ENCODE measurements around the gene ING2.
"Not testable (repeated sequence)": the region's sequence is repeated elsewhere in the genome, so short reads cannot be mapped to it uniquely, and the experiment has no call there.

ING2 gene

GRCh38 chr4:183550345-183551093, 45.7 kb downstream of the ING2 start:
- DNase-seq (ENCODE audit: low read depth in 2 of 2), result no peak

- DNase-seq (ENCODE audit: low read depth in 2 of 2), result no peak
Observed at GRCh38 chr4:183552274-183553146, 47.7 kb downstream of the ING2 start.

- not testable (repeated sequence) for DNase-seq (ENCODE audit: low read depth in 2 of 2)
Observed at GRCh38 chr4:183553147-183553478, 48.3 kb downstream of the ING2 start.

GRCh38 chr4:183553601-183554345, 48.9 kb downstream of the ING2 start:
- DNase-seq (ENCODE audit: low read depth in 2 of 2), result no peak

- DNase-seq (ENCODE audit: low read depth in 2 of 2), result no peak
Observed at GRCh38 chr4:183554346-183554686, 49.5 kb downstream of the ING2 start.

GRCh38 chr4:183554878-183555585, 50.2 kb downstream of the ING2 start:
- DNase-seq (ENCODE audit: low read depth in 2 of 2), result no peak

GRCh38 chr4:183556947-183557346, 52.1 kb downstream of the ING2 start:
- no peak for DNase-seq (ENCODE audit: low read depth in 2 of 2)

GRCh38 chr4:183557611-183558010, 52.8 kb downstream of the ING2 start:
- DNase-seq (ENCODE audit: low read depth in 2 of 2), result no peak

- DNase-seq (ENCODE audit: low read depth in 2 of 2), result no peak
Observed at GRCh38 chr4:183558873-183559272, 54.0 kb downstream of the ING2 start.

- DNase-seq (ENCODE audit: low read depth in 2 of 2), result no peak
Observed at GRCh38 chr4:183561905-183562304, 57.0 kb downstream of the ING2 start.

Data from stimulated activated CD8-positive, alpha-beta memory T cell treated with anti-CD3 and anti-CD28 coated beads, Interleukin-7, amount 100 ng/mL, for 4 hours (primary cell).